Hematopoietic multipotent progenitor cell treated with erythropoietin and hydrocortisone succinate and interleukin-3 and kit ligand, for 17 days (in vitro differentiated cells): ENCODE results near the gene CNKSR1.

Source experiments
- DNase-seq: peaks from one replicate; pipeline ENCODE4 v3.0.0-alpha.2; 2015; ENCODE audit warnings: low spot score

CNKSR1 gene

GRCh38 chr1:26160527-26161414 lies 16.5 kb upstream of the CNKSR1 start:
- DNase-seq, result peak; percentile 29

DNA sequence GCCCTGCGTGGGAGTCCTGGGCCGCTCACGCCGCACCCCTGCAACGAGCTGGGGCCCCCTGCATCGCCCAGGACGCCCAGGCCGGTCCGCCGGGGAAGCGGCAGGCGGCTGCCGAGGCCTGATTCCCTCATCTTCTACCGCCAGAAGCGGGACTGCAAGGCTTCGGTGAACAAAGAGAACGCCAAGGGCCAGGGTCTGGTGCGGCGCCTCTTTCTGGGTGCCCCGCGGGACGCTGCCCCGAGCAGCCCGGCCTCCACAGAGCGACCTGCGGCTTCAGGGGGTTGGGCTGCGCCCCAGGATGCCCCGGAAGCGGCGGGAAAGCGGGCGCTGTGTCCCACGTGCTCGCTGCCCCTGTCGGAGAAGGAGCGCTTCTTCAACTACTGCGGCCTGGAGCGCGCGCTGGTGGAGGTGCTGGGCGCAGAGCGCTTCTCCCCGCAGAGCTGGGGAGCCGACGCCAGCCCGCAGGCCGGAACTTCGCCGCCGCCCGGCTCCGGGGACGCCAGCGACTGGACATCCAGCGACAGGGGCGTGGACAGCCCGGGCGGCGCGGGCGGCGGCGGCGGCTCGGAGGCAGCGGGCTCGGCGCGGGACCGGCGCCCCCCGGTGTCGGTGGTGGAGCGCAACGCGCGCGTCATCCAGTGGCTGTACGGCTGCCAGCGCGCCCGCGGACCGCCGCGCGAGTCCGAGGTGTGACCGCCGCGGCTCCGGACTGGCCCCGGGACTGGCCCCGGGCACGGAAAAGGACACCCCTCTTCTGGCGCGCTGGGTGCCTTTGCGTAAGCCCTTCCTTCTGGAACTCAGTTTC lies 15.7 kb upstream of the CNKSR1 start:
- peak; percentile 46 for DNase-seq

- no peak for DNase-seq
Measured at GRCh38 chr1:26162220-26162709, 15.0 kb upstream of the CNKSR1 start.

- no peak for DNase-seq
Measured at GRCh38 chr1:26163684-26164035, 13.6 kb upstream of the CNKSR1 start.

DNA sequence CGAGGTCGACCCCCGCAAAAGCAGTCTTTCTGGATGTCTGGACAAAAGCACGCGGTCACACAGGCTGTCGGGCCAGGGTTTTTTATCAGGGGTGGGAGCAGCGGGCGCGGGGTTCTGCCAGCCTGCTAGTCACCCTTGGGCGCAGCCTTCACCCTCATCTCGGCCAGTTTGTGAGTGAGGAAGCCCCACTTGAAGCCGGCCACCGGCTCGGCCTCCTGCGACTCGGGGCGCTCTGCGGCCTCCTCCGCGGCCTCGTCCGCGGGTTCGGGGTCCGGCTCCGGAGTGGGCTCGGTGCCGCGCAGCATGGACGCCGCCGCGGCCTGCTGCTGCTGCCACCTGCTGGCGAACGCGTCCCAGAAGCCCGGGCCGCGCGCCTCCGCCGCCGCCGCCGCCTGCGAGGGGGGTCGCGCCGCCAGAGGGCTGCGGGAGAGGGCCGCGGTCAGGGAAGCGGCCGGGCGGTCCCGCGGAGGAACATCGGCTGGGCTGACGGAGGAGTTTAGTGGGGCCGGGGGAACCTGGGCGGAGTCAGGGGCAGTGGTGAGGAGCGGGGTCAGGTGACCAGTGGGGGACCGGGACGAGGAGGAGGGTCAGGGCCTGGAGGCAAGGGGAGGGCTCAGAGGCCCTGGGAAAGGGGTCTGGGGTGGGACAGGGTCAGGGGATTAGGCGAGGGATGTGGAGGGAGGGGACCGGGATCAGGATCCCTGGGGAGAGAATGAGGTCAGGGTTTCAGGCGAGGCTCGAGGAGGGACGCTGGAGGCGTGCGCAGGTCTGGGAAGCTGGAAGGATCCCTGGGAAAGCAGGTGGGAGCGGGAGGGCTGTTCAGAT lies 13.0 kb upstream of the CNKSR1 start:
- DNase-seq, result peak; percentile 42

GRCh38 chr1:26164861-26165842 lies 12.1 kb upstream of the CNKSR1 start:
- no peak for DNase-seq

- DNase-seq, result no peak
Measured at GRCh38 chr1:26166719-26167281, 10.5 kb upstream of the CNKSR1 start.

GRCh38 chr1:26168410-26169197 lies 8.7 kb upstream of the CNKSR1 start, which contains the start of gene C1orf232:
TSS of gene C1orf232 (minus strand) at chr1:26168963. CDS start at chr1:26168499, 464 bp downstream.
- DNase-seq, result no peak

GRCh38 chr1:26169198-26169554 lies 8.1 kb upstream of the CNKSR1 start:
- DNase-seq, result no peak

GRCh38 chr1:26169669-26170471 lies 7.4 kb upstream of the CNKSR1 start, which contains the start of gene ZNF593:
TSS of gene ZNF593 (plus strand) at chr1:26169908. CDS start at chr1:26169984, 76 bp downstream.
- DNase-seq, result peak; percentile 92

GRCh38 chr1:26170472-26170821 lies 6.8 kb upstream of the CNKSR1 start:
- no peak for DNase-seq

DNA sequence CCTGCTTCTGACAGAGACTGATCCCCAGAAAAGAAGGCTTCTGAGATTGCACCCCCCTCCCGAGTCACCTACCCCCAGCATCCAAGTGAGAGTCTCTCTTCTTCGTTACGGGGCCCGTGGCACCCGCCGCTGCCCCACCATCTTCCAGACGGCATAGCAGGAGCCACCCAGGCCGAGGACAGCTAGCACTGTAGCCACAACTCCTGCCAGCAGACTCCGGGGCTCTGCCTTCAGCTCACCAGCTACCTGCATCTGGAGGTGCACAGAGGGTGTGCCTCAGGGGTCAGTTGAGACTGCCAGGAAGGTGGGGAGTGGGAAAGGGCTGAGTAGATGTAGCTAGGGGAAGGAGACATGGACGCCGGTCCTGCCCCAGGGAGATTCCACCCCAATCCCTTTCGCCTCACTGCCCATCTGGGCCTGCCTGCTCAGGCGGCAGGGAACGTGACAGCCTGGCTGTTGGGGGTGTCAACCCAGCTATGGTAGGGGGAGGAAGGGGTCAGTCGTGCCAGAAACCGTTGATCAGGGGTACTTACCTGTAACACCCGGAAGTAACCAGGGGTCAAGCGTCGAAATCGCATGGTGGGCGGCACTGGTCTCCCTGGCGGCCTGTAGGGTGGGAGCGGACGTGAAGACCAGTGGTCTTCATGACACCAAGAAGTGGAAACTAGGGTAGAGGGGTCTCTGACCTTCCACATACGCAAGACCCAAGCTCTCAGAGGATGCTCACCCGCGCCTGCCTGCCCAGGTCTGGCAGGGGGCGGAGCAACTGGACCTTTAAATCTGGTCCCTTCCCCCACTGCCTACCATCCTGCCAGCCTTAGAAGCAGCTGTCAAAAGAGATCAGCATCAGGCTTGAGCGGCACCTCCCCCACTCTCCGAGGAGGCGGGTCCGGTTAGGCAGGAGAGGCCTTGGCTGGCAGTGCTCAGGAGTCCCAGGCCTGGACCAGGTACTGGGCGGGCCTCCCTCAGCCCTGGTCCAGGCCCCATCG lies 5.9 kb upstream of the CNKSR1 start, which contains the start of gene ZNF593OS:
Gene ZNF593OS (minus strand): TSS at position 749 of the 989 bp plus-strand sequence. CDS start 171 bp downstream, at position 578.
- DNase-seq, result no peak

GRCh38 chr1:26175346-26175745 lies 1.9 kb upstream of the CNKSR1 start:
- no peak for DNase-seq

GRCh38 chr1:26180010-26180506 lies 2.8 kb downstream of the CNKSR1 start:
- no peak for DNase-seq

DNA sequence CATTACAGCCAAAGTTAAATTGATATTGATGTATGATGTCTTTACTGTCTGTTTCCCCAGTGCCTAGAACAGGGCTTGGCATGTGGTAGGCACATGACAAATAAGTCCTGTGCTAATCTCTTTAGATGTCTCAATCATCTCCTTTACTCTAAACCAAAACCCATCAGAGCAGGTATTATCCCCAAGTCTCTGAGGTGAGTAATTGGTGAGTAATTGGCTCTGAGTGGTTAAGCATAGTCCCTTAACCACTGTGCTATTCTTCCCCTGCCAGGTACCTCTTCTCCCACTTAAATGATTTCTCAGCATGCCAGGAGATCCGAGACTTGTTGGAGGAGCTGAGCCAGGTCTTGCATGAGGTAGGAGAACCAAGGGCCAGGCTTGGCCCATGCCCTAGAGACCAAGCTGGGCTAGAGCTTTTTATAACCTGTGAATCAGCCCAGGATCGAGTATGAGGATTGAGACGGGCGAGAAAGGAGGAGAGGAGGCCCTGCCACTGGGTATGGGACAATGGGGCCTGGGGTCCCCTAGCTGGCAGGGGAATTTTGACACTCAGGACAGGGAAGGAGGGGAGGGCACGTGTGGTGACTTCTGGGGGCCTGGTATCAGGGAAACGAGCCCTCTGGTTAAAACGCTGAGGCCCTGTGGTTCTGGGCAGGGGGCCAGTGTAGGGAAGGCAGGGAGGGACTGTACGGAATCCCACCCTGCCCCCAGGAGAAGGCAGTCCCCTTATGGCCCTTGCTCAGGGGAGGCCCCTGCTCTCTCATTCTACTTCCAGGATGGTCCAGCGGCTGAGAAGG lies 4.5 kb downstream of the CNKSR1 start:
- no peak for DNase-seq

DNA sequence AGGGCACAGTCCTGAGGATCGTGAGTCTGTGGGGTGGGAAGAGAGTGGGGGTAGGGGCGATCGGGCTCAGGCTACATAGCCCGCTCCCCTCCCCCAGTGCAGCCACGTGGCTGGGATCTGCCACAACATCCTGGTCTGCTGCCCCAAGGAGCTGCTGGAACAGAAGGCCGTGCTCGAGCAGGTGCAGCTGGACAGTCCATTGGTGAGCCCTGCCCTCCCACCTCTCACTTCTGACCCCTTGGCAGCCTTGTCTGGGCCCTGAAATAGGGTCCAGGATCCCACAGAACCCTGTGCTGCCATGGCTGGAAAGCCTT lies 5.0 kb downstream of the CNKSR1 start:
- no peak for DNase-seq

- DNase-seq, result no peak
Measured at GRCh38 chr1:26184086-26184485, 6.8 kb downstream of the CNKSR1 start.
